Endothelial cell of umbilical vein (primary cell): Measurements from ENCODE around the gene PRR36.

Source experiments
- CTCF ChIP-seq, 2 donors: IDR thresholded peaks; 1 replicate in 1 of 2; 2 replicates in 1 of 2; pipeline ENCODE4 v1.5.1; 2011; ENCODE audit warnings: low read length in 2 of 2, mild to moderate bottlenecking in 2 of 2, moderate library complexity in 2 of 2, control low read depth in 1 of 2, inconsistent platforms in 1 of 2, low read depth in 1 of 2; ENCODE audit not compliant: insufficient read depth in 1 of 2; ENCODE audit errors: extremely low read depth in 1 of 2
- FOS ChIP-seq: IDR thresholded peaks from 2 replicates; pipeline ENCODE4 v1.6.1; 2011; ENCODE audit warnings: mild to moderate bottlenecking, low read length, moderate library complexity, borderline replicate concordance; ENCODE audit not compliant: insufficient read depth
- JUN ChIP-seq: IDR thresholded peaks from 2 replicates; pipeline ENCODE4 v1.6.1; 2011; ENCODE audit warnings: borderline replicate concordance, low read depth; ENCODE audit not compliant: insufficient read length, insufficient read depth
- MAX ChIP-seq: IDR thresholded peaks from 2 replicates; pipeline ENCODE4 v1.6.1; 2011; ENCODE audit not compliant: insufficient read depth, insufficient read length
- POLR2AphosphoS5 ChIP-seq: IDR thresholded peaks from 2 replicates; pipeline ENCODE4 v1.6.1; 2012; ENCODE audit warnings: low read depth, mild to moderate bottlenecking, control low read depth, low read length, moderate library complexity; ENCODE audit not compliant: insufficient read depth

- no peak for TF ChIP-seq CTCF (IDR thresholded peaks at IDR 0.05; ENCODE audit: extremely low read depth in 1 of 2, insufficient read depth in 1 of 2, low read depth in 1 of 2, low read length in 2 of 2)
- no peak for TF ChIP-seq MAX
- no peak for TF ChIP-seq JUN
- TF ChIP-seq POLR2AphosphoS5, result no peak
- no peak for TF ChIP-seq FOS
These were observed 700 bp downstream of the PRR36 start for GRCh38 chr19:7873304-7874075.
